ENCODE results near the gene TRAF2.
"Not testable (repeated sequence)": the region's sequence is repeated elsewhere in the genome, so short reads cannot be mapped to it uniquely, and the experiment has no call there.

TRAF2 gene

GRCh38 chr9:136882109-136882946, 4.0 kb upstream of the TRAF2 start:
- peak; percentile 82 for DNase-seq (ENCODE audit: low read depth)

- DNase-seq (ENCODE audit: low read depth), result not testable (repeated sequence)
Measured at GRCh38 chr9:136882947-136883283, 3.4 kb upstream of the TRAF2 start.

- DNase-seq (ENCODE audit: low read depth), result not testable (repeated sequence)
Measured at GRCh38 chr9:136883670-136884069, 2.6 kb upstream of the TRAF2 start.

- no peak for DNase-seq (ENCODE audit: low read depth)
Measured at GRCh38 chr9:136886610-136887597, 588 bp downstream of the TRAF2 start.

- DNase-seq (ENCODE audit: low read depth), result no peak
Measured at GRCh38 chr9:136888454-136888853, 2.1 kb downstream of the TRAF2 start.

GRCh38 chr9:136889858-136890257, 3.5 kb downstream of the TRAF2 start:
- no peak for DNase-seq (ENCODE audit: low read depth)

- no peak for DNase-seq (ENCODE audit: low read depth)
Measured at GRCh38 chr9:136890661-136891060, 4.3 kb downstream of the TRAF2 start.

GRCh38 chr9:136896027-136896426, 9.7 kb downstream of the TRAF2 start:
- no peak for DNase-seq (ENCODE audit: low read depth)

- DNase-seq (ENCODE audit: low read depth), result no peak
Measured at GRCh38 chr9:136898483-136899100, 12.3 kb downstream of the TRAF2 start.

GRCh38 chr9:136899196-136899595, 12.9 kb downstream of the TRAF2 start:
- DNase-seq (ENCODE audit: low read depth), result no peak

- DNase-seq (ENCODE audit: low read depth), result no peak
Measured at GRCh38 chr9:136900556-136900955, 14.2 kb downstream of the TRAF2 start.

- no peak for DNase-seq (ENCODE audit: low read depth)
Measured at GRCh38 chr9:136900988-136901515, 14.7 kb downstream of the TRAF2 start.

GRCh38 chr9:136901516-136902258, 15.4 kb downstream of the TRAF2 start:
- DNase-seq (ENCODE audit: low read depth), result peak; percentile 28

GRCh38 chr9:136902259-136902821, 16.0 kb downstream of the TRAF2 start:
- DNase-seq (ENCODE audit: low read depth), result peak; percentile 60

- DNase-seq (ENCODE audit: low read depth), result no peak
Measured at GRCh38 chr9:136903041-136903554, 16.8 kb downstream of the TRAF2 start.

GRCh38 chr9:136906266-136906665, 19.9 kb downstream of the TRAF2 start:
- no peak for DNase-seq (ENCODE audit: low read depth)

- no peak for DNase-seq (ENCODE audit: low read depth)
Measured at GRCh38 chr9:136907011-136907914, 20.9 kb downstream of the TRAF2 start.

GRCh38 chr9:136910197-136910900, 24.0 kb downstream of the TRAF2 start:
- DNase-seq (ENCODE audit: low read depth), result no peak

GRCh38 chr9:136910901-136911245, 24.6 kb downstream of the TRAF2 start:
- DNase-seq (ENCODE audit: low read depth), result no peak
